ENCODE results near the gene TRABD.

GRCh38 chr22:50227579-50228215 is 42.0 kb downstream of the TRABD start:
- TF ChIP-seq CTCF (conservative IDR thresholded peaks at IDR 0.05 in 1 of 2, IDR thresholded peaks at IDR 0.05 in 1 of 2; ENCODE audit: low read depth in 1 of 2, low read length in 2 of 2), result no peak
- no peak for TF ChIP-seq EZH2 (IDR thresholded peaks at IDR 0.05; ENCODE audit: low read length, missing control alignments)

Data from fibroblast of lung (primary cell).